Ascending aorta (tissue), 2 donors: ENCODE data around the gene CACTIN. TPM values are rescaled to one million over a fixed set of nuclear protein-coding genes. Genes with fewer than 3 reads are reported as not detected.

ENCODE experiments used
- DNase-seq, 2 donors: peaks; one replicate each; pipeline ENCODE4 v3.0.0-alpha.2; 2019; ENCODE audit warnings: low spot score in 2 of 2
- H3K27ac ChIP-seq, 2 donors: fragments of 200-600 bp; sonication (generic); one replicate each; pipeline ENCODE4 v1.5.1; 2016 to 2017; ENCODE audit warnings: mild to moderate bottlenecking in 1 of 2
- H3K27me3 ChIP-seq: fragments of 200-600 bp; sonication (generic); one replicate; pipeline ENCODE4 v1.5.1; 2017
- H3K36me3 ChIP-seq, 2 donors: fragments of 200-600 bp; sonication (generic); one replicate each; pipeline ENCODE4 v1.5.1; 2016
- H3K4me1 ChIP-seq, 2 donors: fragments of 200-600 bp; sonication (generic); one replicate each; pipeline ENCODE4 v1.5.1; 2016 to 2017; ENCODE audit warnings: mild to moderate bottlenecking in 1 of 2
- H3K4me3 ChIP-seq, 2 donors: fragments of 200-600 bp; sonication (generic); one replicate each; pipeline ENCODE4 v1.5.1; 2016 to 2017; ENCODE audit warnings: mild to moderate bottlenecking in 1 of 2
- H3K9me3 ChIP-seq, 2 donors: fragments of 200-600 bp; sonication (generic); one replicate each; pipeline ENCODE4 v1.5.1; 2016
- intact Hi-C: fragments of 100-400 bp; cut with DNase I; formaldehyde crosslinking; loops from one replicate; pipeline ENCODE4 v1.15.1; 2023
- total RNA-seq: library from RNA; depleted of rRNA; stranded (reverse); fragments of >200 nt; gene quantifications from one replicate; pipeline ENCODE4 v1.1.0, GENCODE V29; 2016
- TF ChIP-seq, protein P1 (sequence below), 3 experiments: fragments of 200-600 bp in 2 of 3; fragments of 450-650 bp in 1 of 3; sonication (generic) in 2 of 3; IDR thresholded peaks; one replicate each; pipeline ENCODE4 v1.5.1; 2016 to 2019; ENCODE audit warnings: antibody characterized with exemption in 3 of 3, mild to moderate bottlenecking in 1 of 3, moderate library complexity in 1 of 3

The CACTIN gene
- total RNA-seq, 1 donor from 2014 or later, result 57.6 TPM

GRCh38 chr19:3605361-3605760 is 21.2 kb downstream of the CACTIN start:
- H3K36me3 ChIP-seq, result peaks cover under 1 to 2% of the 10 kb centered on the region in 2 donors
- no peaks in the 10 kb centered on the region for H3K9me3 ChIP-seq
- no peak for DNase-seq
- no peaks in the 10 kb centered on the region for H3K27me3 ChIP-seq
- peaks cover 50 to 76% of the 10 kb centered on the region in 2 donors for H3K4me1 ChIP-seq
- H3K4me3 ChIP-seq, result peak overlapping the region; percentile 74 to 96
- intact Hi-C loops, result loop anchor here (5.0 kb wide), 3 partner anchors 48 to 148 kb away; partner anchors contain the start of genes FZR1 and MFSD12
- TF ChIP-seq, protein P1, sequence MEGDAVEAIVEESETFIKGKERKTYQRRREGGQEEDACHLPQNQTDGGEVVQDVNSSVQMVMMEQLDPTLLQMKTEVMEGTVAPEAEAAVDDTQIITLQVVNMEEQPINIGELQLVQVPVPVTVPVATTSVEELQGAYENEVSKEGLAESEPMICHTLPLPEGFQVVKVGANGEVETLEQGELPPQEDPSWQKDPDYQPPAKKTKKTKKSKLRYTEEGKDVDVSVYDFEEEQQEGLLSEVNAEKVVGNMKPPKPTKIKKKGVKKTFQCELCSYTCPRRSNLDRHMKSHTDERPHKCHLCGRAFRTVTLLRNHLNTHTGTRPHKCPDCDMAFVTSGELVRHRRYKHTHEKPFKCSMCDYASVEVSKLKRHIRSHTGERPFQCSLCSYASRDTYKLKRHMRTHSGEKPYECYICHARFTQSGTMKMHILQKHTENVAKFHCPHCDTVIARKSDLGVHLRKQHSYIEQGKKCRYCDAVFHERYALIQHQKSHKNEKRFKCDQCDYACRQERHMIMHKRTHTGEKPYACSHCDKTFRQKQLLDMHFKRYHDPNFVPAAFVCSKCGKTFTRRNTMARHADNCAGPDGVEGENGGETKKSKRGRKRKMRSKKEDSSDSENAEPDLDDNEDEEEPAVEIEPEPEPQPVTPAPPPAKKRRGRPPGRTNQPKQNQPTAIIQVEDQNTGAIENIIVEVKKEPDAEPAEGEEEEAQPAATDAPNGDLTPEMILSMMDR (IDR thresholded peaks at IDR 0.05), result no peak
- peak overlapping the region; percentile 94 to 99 for H3K27ac ChIP-seq

- peak overlapping the region; percentile 74 to 96 for H3K4me3 ChIP-seq
Observed at GRCh38 chr19:3604987-3605343, 21.6 kb downstream of the CACTIN start.

GRCh38 chr19:3604227-3604986 is 22.2 kb downstream of the CACTIN start:
- DNase-seq, result peak; percentile 23 to 89
- intact Hi-C loops, result no loop called here
- H3K27me3 ChIP-seq, result no peaks in the 10 kb centered on the region
- H3K9me3 ChIP-seq, result no peaks in the 10 kb centered on the region
- peaks cover 10 to 12% of the 10 kb centered on the region in 2 donors for H3K36me3 ChIP-seq
- H3K27ac ChIP-seq, result peak overlapping the region; percentile 94 to 99
- peak overlapping the region; percentile 74 to 96 for H3K4me3 ChIP-seq
- TF ChIP-seq, protein P1 (IDR thresholded peaks at IDR 0.05), result no peak
- H3K4me1 ChIP-seq, result peaks cover 44 to 68% of the 10 kb centered on the region in 2 donors

More at GRCh38 chr19:3604987-3605343, 21.6 kb downstream of the CACTIN start:
- H3K36me3 ChIP-seq, result peaks cover 5 to 6% of the 10 kb centered on the region in 2 donors
- intact Hi-C loops, result loop anchor here (5.0 kb wide), 3 partner anchors 48 to 148 kb away; partner anchors contain the start of genes FZR1 and MFSD12
- no peaks in the 10 kb centered on the region for H3K27me3 ChIP-seq
- TF ChIP-seq, protein P1 (IDR thresholded peaks at IDR 0.05), result no peak
- H3K9me3 ChIP-seq, result no peaks in the 10 kb centered on the region
- peaks cover 50 to 73% of the 10 kb centered on the region in 2 donors for H3K4me1 ChIP-seq
- H3K27ac ChIP-seq, result peak overlapping the region; percentile 94 to 99
- no peak for DNase-seq

DNA sequence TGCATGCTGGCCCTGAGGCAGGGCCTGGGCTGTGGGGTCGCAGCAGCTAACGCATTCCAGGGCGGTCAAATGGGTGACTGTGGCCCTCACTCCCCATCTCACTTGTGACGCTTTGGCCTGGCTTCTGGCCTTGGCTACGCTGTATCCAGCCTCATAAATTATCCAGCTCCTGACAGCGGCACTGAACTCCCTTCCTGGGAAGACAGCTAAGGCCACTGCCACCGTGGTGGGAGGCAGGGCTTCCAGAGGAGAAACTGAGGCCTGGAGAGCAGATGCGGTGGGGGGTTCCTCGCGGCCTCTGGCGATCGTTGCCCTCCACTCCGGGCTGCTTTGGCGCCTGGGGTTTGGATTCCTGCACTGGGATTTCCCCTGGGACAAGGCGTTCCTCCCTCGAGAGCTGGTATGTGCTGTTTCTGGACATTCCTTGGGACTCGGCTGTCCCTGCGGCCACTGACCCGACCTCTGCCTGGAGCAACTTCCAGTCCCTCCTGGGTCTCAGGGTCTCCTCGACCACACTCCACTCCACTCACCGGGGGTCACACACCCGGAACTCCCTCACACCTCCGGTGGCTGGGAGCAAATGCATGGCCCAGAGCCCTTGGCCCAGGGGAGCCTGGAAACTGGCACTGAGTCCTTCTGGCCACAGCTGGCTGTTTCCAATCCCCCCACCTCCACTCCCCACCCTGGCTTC is 23.3 kb downstream of the CACTIN start:
- Histone ChIP-seq H3K9me3 (no peaks in the 10 kb centered on the region), H3K27ac (peak overlapping the region; percentile 94 to 99), H3K4me1 (peaks cover 33 to 56% of the 10 kb centered on the region in 2 donors), H3K4me3 (peak overlapping the region; percentile 74 to 96), H3K36me3 (peaks cover 18 to 21% of the 10 kb centered on the region in 2 donors), H3K27me3 (no peaks in the 10 kb centered on the region)
- peak in 1 of 2 donors; percentile 87 for DNase-seq
- intact Hi-C loops, result no loop called here
- TF ChIP-seq, protein P1 (IDR thresholded peaks at IDR 0.05), result no peak

DNA sequence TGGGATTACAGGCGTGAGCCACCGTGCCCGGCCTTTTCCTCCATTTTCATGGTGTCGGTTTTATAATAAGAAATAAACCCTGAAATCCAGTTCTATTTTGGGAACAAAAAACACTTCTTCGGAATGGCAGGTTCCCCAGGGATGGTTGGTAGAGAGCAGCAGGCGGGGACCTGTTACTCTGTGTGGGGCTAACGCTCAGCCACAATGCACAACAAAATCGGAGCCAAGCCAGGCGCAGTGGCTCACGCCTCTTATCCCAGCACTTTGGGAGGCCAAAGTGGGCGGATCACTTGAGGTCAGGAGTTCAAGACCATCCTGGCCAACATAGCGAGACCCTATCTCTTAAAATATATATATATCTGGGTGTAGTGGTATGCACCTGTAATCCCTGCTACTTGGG is 25.6 kb downstream of the CACTIN start:
- Histone ChIP-seq H3K4me1 (peaks cover 23 to 45% of the 10 kb centered on the region in 2 donors), H3K27me3 (no peaks in the 10 kb centered on the region), H3K36me3 (peaks cover 34 to 36% of the 10 kb centered on the region in 2 donors), H3K9me3 (no peaks in the 10 kb centered on the region), H3K27ac (peak overlapping the region; percentile 94 to 99), H3K4me3 (no peak overlapping the region)
- intact Hi-C loops, result no loop called here
- TF ChIP-seq, protein P1 (IDR thresholded peaks at IDR 0.05), result no peak
- DNase-seq, result no peak
